HCT116 (cell line): Measurements from ENCODE around the gene PRR4.

Source experiments
- CBX3 ChIP-seq: IDR thresholded peaks from 2 replicates; pipeline ENCODE4 v1.6.1; 2012; ENCODE audit warnings: low read depth
- CEBPB ChIP-seq: IDR thresholded peaks from 2 replicates; pipeline ENCODE4 v1.6.1; 2012; ENCODE audit warnings: low read depth
- EZH2 ChIP-seq: fragments of 200-600 bp; sonication (generic); IDR thresholded peaks from 2 replicates; pipeline ENCODE4 v1.6.1; 2017; ENCODE audit warnings: antibody characterized with exemption, mixed run types
- EZH2phosphoT487 ChIP-seq: fragments of 200-600 bp; IDR thresholded peaks from 2 replicates; pipeline ENCODE4 v1.6.1; 2018; ENCODE audit warnings: antibody characterized with exemption, borderline replicate concordance
- POLR2A ChIP-seq: IDR thresholded peaks from 2 replicates; pipeline ENCODE4 v1.7.0; 2011; ENCODE audit warnings: borderline replicate concordance; ENCODE audit not compliant: insufficient read depth, insufficient read length; ENCODE audit errors: extremely low read depth
- TF ChIP-seq, protein P1 (sequence below): IDR thresholded peaks from 2 replicates; pipeline ENCODE4 v1.6.1; 2012
- TF ChIP-seq, protein P2 (sequence below), 3 experiments: fragments of 200-600 bp in 1 of 3; sonication (generic) in 1 of 3; IDR thresholded peaks in 2 of 3; conservative IDR thresholded peaks in 1 of 3; 2 replicates each; pipeline ENCODE4 v1.5.1; 2012 to 2017; ENCODE audit warnings: low read depth in 2 of 3, low read length in 2 of 3, antibody characterized with exemption in 1 of 3, borderline replicate concordance in 1 of 3, control low read depth in 1 of 3, mild to moderate bottlenecking in 1 of 3, mixed read lengths in 1 of 3, mixed run types in 1 of 3, moderate library complexity in 1 of 3; ENCODE audit not compliant: insufficient read depth in 1 of 3
- TF ChIP-seq, protein P3 (sequence below): IDR thresholded peaks from 2 replicates; pipeline ENCODE4 v1.6.1; 2012

DNA sequence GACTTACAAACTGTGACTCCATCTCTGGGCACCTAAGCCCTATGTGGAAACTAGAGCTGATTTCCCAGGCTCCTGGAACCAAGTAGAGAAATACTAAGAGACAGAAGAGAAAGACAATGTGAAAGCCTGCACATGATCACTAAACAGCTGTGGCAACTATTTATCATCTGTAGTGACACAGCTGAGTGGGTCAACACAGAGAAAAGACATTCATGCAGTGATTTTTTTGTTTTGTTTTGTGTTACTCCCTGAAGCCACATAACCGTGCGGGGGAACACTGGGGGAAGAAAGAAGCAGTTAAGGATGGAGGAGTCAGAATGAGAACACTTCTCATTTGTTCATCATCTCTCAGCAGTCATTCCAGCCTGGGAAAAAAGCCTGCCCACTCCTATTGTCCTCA is 1.5 kb downstream of the PRR4 start:
- TF ChIP-seq, protein P1, sequence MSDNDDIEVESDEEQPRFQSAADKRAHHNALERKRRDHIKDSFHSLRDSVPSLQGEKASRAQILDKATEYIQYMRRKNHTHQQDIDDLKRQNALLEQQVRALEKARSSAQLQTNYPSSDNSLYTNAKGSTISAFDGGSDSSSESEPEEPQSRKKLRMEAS = no peak
- TF ChIP-seq, protein P2, sequence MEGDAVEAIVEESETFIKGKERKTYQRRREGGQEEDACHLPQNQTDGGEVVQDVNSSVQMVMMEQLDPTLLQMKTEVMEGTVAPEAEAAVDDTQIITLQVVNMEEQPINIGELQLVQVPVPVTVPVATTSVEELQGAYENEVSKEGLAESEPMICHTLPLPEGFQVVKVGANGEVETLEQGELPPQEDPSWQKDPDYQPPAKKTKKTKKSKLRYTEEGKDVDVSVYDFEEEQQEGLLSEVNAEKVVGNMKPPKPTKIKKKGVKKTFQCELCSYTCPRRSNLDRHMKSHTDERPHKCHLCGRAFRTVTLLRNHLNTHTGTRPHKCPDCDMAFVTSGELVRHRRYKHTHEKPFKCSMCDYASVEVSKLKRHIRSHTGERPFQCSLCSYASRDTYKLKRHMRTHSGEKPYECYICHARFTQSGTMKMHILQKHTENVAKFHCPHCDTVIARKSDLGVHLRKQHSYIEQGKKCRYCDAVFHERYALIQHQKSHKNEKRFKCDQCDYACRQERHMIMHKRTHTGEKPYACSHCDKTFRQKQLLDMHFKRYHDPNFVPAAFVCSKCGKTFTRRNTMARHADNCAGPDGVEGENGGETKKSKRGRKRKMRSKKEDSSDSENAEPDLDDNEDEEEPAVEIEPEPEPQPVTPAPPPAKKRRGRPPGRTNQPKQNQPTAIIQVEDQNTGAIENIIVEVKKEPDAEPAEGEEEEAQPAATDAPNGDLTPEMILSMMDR (IDR thresholded peaks at IDR 0.05 in 2 of 3, conservative IDR thresholded peaks at IDR 0.05 in 1 of 3; ENCODE audit: borderline replicate concordance in 1 of 3, insufficient read depth in 1 of 3, low read depth in 2 of 3, low read length in 2 of 3) = no peak
- TF ChIP-seq EZH2 (no peak), EZH2phosphoT487 (no peak), POLR2A (no peak), CEBPB (no peak), CBX3 (no peak)
- TF ChIP-seq, protein P3, sequence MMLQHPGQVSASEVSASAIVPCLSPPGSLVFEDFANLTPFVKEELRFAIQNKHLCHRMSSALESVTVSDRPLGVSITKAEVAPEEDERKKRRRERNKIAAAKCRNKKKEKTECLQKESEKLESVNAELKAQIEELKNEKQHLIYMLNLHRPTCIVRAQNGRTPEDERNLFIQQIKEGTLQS = no peak
